ENCODE data around the gene WDFY4.

GRCh38 chr10:48900371-48900801, 215.7 kb downstream of the WDFY4 start:
- TF ChIP-seq SP1 (CRISPR knock-in tag; IDR thresholded peaks at IDR 0.05) (no peak), ZNF764 (CRISPR knock-in tag; IDR thresholded peaks at IDR 0.05; ENCODE audit: low read depth) (no peak)
